ENCODE results near the gene AVP. TPM values are rescaled to one million over a fixed set of nuclear protein-coding genes. Genes with fewer than 3 reads are reported as not detected.

The AVP gene
- total RNA-seq, 3 donors from 2014 or later, result not detected

DNA sequence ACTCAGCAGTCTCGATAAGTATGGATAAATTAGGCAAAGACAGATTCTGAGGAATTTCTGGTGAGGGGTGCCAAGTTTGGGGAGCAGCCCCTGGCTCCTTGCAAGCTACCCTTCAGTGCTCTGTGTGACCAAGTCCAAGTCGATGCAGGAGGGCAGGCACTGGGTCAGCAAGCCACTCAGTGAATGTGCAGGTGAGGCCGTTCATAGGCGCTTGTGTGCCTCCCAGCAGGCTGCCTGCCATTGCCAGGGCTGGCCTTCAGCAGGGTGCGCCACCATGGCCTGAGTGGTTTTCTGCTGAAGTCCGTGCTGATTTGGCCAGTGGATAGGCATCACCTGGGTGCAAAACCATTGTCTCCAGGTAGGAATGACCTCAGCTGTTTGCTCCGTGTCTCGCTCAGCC, 44.4 kb downstream of the AVP start:
- TF ChIP-seq CTCF (IDR thresholded peaks at IDR 0.05), result no peak
- no peak for ATAC-seq
- intact Hi-C loops (cut with DNase I, micrococcal nuclease), result no loop called here
- no peak for DNase-seq
- peaks cover 2% of the 10 kb centered on the region for H3K4me1 ChIP-seq (ENCODE audit: low read depth)
- peaks cover 12% of the 10 kb centered on the region for H3K36me3 ChIP-seq (ENCODE audit: low read depth)
- H3K9me3 ChIP-seq, result no peaks in the 10 kb centered on the region
- no peak overlapping the region for H3K4me3 ChIP-seq

- no peaks in the 10 kb centered on the region for H3K9me3 ChIP-seq
- DNase-seq (no peak), ATAC-seq (no peak)
- TF ChIP-seq CTCF (IDR thresholded peaks at IDR 0.05), result no peak
- no peaks in the 10 kb centered on the region for H3K4me1 ChIP-seq (ENCODE audit: low read depth)
- no peak overlapping the region for H3K4me3 ChIP-seq
- H3K36me3 ChIP-seq (ENCODE audit: low read depth), result peaks cover 12% of the 10 kb centered on the region
- intact Hi-C loops (cut with DNase I, micrococcal nuclease), result no loop called here
Observed at GRCh38 chr20:3039426-3039825, 45.1 kb downstream of the AVP start.

DNA sequence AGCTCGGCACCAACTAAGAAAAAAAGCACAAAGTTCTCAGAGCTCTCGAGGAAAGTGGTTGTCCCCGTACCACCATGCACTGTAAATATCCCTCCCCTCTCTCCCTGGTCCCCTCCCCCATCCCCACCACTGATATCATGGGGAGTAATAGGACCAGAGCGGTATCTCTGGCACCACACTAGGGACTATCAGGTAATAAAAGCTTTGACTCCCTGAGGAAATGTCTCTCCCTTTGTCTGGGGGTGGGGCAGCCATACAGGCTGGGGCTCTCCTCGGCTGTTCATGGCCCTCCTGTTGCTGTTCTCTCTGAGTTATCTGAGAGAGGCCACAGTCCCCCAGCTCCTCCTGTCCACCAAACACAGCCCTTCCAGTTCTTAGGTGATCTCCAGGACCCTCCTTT, 46.1 kb downstream of the AVP start:
- Histone ChIP-seq H3K4me1 (ENCODE audit: low read depth) (no peaks in the 10 kb centered on the region), H3K9me3 (no peaks in the 10 kb centered on the region), H3K4me3 (no peak overlapping the region), H3K36me3 (ENCODE audit: low read depth) (peaks cover 12% of the 10 kb centered on the region)
- ATAC-seq (no peak), DNase-seq (no peak)
- intact Hi-C loops (cut with DNase I, micrococcal nuclease), result no loop called here
- no peak for TF ChIP-seq CTCF (IDR thresholded peaks at IDR 0.05)

GRCh38 chr20:3037654-3038053, 46.9 kb downstream of the AVP start:
- H3K4me3 ChIP-seq, result no peak overlapping the region
- no peak for ATAC-seq
- intact Hi-C loops (cut with DNase I, micrococcal nuclease), result no loop called here
- DNase-seq, result no peak
- H3K36me3 ChIP-seq (ENCODE audit: low read depth), result peaks cover 12% of the 10 kb centered on the region
- TF ChIP-seq CTCF (IDR thresholded peaks at IDR 0.05), result no peak
- H3K9me3 ChIP-seq, result no peaks in the 10 kb centered on the region
- no peaks in the 10 kb centered on the region for H3K4me1 ChIP-seq (ENCODE audit: low read depth)

GRCh38 chr20:3032624-3033023, 51.9 kb downstream of the AVP start:
- H3K4me1 ChIP-seq (ENCODE audit: low read depth), result no peaks in the 10 kb centered on the region
- TF ChIP-seq CTCF (IDR thresholded peaks at IDR 0.05), result no peak
- intact Hi-C loops (cut with DNase I, micrococcal nuclease), result no loop called here
- no peak overlapping the region for H3K4me3 ChIP-seq
- no peak for ATAC-seq
- no peak for DNase-seq
- peaks cover 16% of the 10 kb centered on the region for H3K36me3 ChIP-seq (ENCODE audit: low read depth)
- H3K9me3 ChIP-seq, result no peaks in the 10 kb centered on the region

Other genes with a start within 250 kb of the AVP start
- gene PCED1A, start 244.1 kb downstream of the AVP start, total RNA-seq, result 10 to 100 TPM; 21.1 to 35.0 (median 29.6) TPM
- gene VPS16, start 244.0 kb downstream of the AVP start, total RNA-seq, result 10 to 100 TPM; 36.9 to 52.0 (median 38.5) TPM
- gene PTPRA, start 211.2 kb downstream of the AVP start, total RNA-seq, result 10 to 100 TPM; 39.0 to 64.7 (median 59.3) TPM
- 1 to 10 TPM in 1 of 3 donors, not detected in 2; 1.1 TPM for gene GNRH2, start 41.1 kb downstream of the AVP start, total RNA-seq
- 10 to 100 TPM; 29.6 to 47.9 (median 32.9) TPM for gene MRPS26, start 38.7 kb downstream of the AVP start, total RNA-seq
- under 1 TPM in 1 of 3 donors, not detected in 2; 0.66 TPM for gene OXT, start 13.1 kb downstream of the AVP start, total RNA-seq
- gene FASTKD5, start 75.1 kb upstream of the AVP start, total RNA-seq, result 10 to 100 TPM; 15.5 to 17.7 (median 16.0) TPM
- gene UBOX5, start 75.1 kb upstream of the AVP start, total RNA-seq, result 1 to 10 TPM; 5.9 to 9.2 (median 8.5) TPM
- 1 to 10 TPM; 4.2 to 9.9 (median 8.0) TPM for gene LZTS3, start 88.8 kb upstream of the AVP start, total RNA-seq
- 10 to 100 TPM; 51.3 to 80.3 (median 62.9) TPM for gene DDRGK1, start 120.0 kb upstream of the AVP start, total RNA-seq
- gene ITPA, start 124.8 kb upstream of the AVP start, total RNA-seq, result 10 to 100 TPM; 29.8 to 44.7 (median 43.8) TPM
- gene SLC4A11, start 154.5 kb upstream of the AVP start, total RNA-seq, result 1 to 10 TPM in 2 of 3 donors, under 1 TPM in 1; 0.31 to 1.2 (median 1.1) TPM